Measurements from ENCODE around the gene ADAMTS17. TPM values are rescaled to one million over a fixed set of nuclear protein-coding genes. Genes with fewer than 3 reads are reported as not detected.

ADAMTS17 gene
- total RNA-seq, 1 donor from 2014 or later = 0.06 TPM

DNA sequence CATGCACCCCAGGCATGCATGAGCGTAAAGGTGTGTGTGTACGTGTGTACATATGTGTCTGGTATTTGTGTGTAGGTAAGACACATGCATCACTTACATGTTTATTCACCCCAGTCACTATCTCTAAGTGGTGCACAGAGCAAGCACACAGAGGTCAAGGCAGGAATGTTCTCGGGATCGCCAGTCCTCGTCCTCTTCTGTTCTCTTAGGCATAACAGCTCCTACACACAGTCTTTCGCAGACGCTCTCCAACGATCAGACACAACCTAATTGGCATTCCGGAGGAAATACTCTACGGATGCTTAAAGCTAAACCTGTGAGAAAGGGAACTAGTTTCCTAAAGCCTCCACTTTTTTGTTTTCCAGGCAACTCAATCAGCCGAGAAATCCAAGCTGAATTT, 95.9 kb downstream of the ADAMTS17 start:
- DNase-seq (ENCODE audit: low read depth) = no peak
- TF ChIP-seq, protein P1, sequence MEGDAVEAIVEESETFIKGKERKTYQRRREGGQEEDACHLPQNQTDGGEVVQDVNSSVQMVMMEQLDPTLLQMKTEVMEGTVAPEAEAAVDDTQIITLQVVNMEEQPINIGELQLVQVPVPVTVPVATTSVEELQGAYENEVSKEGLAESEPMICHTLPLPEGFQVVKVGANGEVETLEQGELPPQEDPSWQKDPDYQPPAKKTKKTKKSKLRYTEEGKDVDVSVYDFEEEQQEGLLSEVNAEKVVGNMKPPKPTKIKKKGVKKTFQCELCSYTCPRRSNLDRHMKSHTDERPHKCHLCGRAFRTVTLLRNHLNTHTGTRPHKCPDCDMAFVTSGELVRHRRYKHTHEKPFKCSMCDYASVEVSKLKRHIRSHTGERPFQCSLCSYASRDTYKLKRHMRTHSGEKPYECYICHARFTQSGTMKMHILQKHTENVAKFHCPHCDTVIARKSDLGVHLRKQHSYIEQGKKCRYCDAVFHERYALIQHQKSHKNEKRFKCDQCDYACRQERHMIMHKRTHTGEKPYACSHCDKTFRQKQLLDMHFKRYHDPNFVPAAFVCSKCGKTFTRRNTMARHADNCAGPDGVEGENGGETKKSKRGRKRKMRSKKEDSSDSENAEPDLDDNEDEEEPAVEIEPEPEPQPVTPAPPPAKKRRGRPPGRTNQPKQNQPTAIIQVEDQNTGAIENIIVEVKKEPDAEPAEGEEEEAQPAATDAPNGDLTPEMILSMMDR (conservative IDR thresholded peaks at IDR 0.05; ENCODE audit: low read depth, low read length) = no peak
- no peak overlapping the region for H3K4me3 ChIP-seq (ENCODE audit: low read depth, low read length)

DNA sequence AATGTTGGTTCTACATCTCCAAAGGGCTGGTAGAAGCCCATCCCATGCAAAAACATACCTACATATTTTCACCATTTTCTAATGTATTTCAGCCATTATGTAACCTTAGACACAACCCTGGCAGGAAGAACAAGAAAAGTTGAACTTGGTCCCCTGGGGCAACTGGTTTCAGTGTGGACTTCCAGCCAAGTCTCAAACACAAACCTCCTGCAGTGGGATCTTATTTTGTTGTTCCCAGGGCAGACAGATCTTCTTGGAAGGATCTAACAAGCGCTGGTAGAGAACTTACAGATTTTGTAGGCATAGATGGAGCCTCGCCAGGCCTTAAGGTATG, 96.3 kb downstream of the ADAMTS17 start:
- TF ChIP-seq, protein P1 (conservative IDR thresholded peaks at IDR 0.05; ENCODE audit: low read depth, low read length) = no peak
- DNase-seq (ENCODE audit: low read depth) = no peak
- no peak overlapping the region for H3K4me3 ChIP-seq (ENCODE audit: low read depth, low read length)

DNA sequence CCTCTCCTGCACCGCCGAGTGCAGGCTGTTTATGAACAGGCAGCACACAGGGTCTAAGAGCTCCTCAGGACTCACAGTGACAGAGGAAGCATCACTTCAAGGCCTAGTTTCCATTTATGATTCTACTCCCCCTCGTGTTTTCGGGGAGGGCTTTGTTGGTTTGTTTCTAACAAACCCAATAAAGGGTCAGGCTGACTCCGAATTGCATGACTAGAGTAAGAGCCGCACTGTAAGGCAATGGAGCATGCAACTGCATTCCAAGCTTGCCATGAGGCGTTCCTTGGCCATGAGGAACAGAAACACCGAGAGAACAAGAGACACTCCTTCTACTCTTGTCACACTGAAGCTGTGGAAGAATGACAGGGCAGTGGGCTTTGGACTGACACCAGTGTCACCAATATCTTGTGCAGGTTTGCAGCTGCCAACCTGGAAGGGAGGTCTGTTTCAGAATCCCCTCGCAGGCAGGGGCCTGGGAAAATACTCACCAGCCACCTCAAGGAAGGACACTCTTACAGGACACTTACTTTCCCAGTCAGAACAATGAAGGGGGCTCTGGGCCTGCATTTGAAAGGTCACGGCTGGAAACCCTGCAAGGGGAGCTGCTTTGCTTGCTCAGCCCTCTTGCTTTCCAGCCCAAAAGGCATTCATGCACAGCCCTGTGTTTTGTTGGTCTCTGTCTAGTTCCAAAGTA, 96.8 kb downstream of the ADAMTS17 start:
- peak; percentile 27 for DNase-seq (ENCODE audit: low read depth)
- H3K4me3 ChIP-seq (ENCODE audit: low read depth, low read length) = no peak overlapping the region
- TF ChIP-seq, protein P1 (conservative IDR thresholded peaks at IDR 0.05; ENCODE audit: low read depth, low read length) = no peak

DNA sequence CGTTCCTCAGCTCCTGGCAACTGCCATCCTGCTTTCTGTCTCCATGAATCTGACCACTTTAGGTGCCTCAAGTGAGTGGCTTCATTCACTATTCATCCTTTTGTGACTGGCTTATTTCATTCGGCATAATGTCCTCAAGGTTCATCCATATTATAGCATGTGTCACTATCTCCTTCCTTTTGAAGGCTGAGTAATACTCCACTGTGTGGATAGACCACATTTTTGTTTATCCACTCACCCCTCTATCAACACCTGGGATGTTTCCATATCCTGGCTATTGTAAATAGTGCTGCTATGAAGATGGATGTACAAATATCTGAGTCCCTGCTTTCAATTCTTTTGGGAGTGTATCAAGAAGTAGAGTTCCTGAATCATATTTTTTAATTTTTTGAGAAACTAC, 98.8 kb downstream of the ADAMTS17 start:
- no peak overlapping the region for H3K4me3 ChIP-seq (ENCODE audit: low read depth, low read length)
- no peak for DNase-seq (ENCODE audit: low read depth)
- TF ChIP-seq, protein P1 (conservative IDR thresholded peaks at IDR 0.05; ENCODE audit: low read depth, low read length) = no peak

DNA sequence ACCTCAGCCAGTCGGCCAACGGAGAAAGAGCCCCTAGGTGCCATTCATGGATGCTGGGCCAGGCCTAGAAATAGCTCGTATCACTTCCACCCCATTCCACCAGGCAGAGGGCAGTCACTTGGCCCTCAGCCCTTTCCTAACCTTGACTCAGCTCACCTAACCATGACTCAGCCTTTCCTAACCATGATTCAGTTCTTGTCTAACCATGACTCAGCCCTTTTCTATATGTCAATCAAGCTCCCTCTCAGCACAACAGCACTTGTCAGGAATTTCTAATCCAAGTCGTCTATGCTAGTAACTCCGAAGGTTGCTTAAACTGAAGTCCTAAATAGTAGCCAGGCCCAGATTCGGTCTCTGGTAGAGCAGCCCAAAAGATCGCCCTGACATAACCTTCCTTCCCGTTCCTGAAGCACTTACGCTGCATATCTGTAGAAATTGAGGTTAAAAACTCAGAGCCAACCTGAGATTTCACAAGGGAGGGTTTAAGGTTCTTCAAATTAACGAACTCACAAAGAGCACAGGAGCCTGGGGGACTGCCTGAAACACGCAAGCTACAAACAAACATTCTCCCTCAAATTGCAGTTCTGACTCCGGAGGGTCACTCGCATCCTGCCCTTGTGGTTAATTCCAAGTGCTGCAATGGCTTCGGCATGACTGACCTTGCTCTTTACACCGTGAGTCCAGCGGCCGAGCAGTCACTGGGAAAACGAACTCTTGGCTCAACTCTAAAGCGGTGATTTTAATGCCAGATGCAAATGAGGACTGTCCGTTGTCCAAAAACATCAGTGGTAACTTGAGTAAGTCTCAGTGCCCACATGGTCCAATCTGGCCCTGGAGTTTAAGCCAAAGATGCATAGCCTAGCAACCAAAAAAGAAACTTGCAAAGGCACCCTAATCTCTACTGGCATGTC, 99.9 kb downstream of the ADAMTS17 start:
- TF ChIP-seq, protein P1 (conservative IDR thresholded peaks at IDR 0.05; ENCODE audit: low read depth, low read length) = no peak
- peak overlapping the region; percentile 2 for H3K4me3 ChIP-seq (ENCODE audit: low read depth, low read length)
- peak; percentile 85 for DNase-seq (ENCODE audit: low read depth)

DNA sequence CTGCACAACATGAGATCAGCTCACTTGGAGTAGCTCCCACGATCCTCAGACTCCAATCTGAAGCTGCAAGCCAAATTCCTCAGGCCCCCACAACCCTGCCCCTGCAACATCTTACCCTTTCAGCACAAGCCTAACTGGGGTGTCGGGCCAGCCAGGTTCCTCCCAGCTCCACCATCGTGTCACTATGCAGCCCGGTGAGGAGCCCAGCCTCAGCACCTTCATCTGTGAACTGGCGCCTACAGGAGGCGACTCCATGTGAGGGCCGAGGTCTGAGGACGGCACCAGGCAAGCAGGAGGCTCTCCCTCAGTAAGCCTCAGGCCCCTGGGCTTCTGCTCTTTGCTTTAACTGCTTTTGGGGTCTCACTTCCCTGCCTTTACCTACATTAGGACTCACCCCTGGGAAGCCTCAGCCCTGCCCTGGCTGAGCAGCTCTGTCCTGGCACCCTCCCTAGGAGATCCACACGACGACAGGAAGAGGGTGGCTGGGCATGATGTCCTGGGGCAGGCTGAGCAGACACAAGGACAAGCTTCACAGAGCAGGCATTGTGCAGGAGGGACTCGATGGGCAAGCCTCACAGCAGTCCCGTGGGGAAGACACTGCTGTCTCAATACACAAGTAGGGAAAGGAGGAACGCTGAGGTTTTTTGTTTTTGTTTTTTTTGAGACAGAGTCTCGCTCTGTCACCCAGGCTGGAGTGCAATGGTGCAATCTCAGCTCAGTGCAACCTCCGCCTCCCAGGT, 104.6 kb downstream of the ADAMTS17 start:
- TF ChIP-seq, protein P1 (conservative IDR thresholded peaks at IDR 0.05; ENCODE audit: low read depth, low read length) = no peak
- no peak for DNase-seq (ENCODE audit: low read depth)
- no peak overlapping the region for H3K4me3 ChIP-seq (ENCODE audit: low read depth, low read length)
